Vagina (tissue), 2 donors: Measurements from ENCODE around the gene CHST2. TPM values are rescaled to one million over a fixed set of nuclear protein-coding genes. Genes with fewer than 3 reads are reported as not detected.

Source experiments
- DNase-seq, 2 donors: peaks; one replicate each; pipeline ENCODE4 v3.0.0-alpha.2; 2017; ENCODE audit errors: extremely low spot score in 2 of 2
- H3K27ac ChIP-seq: fragments of 200-600 bp; sonication (generic); one replicate; pipeline ENCODE4 v1.5.1; 2019
- H3K27me3 ChIP-seq: fragments of 200-600 bp; sonication (generic); one replicate; pipeline ENCODE4 v1.5.1; 2019
- H3K36me3 ChIP-seq, 2 donors: fragments of 200-600 bp; sonication (generic); one replicate each; pipeline ENCODE4 v1.5.1; 2017 to 2019
- H3K4me1 ChIP-seq: fragments of 200-600 bp; sonication (generic); one replicate; pipeline ENCODE4 v1.5.1; 2019
- H3K4me3 ChIP-seq, 2 donors: fragments of 200-600 bp; sonication (generic); 1 replicate in 1 of 2; 2 replicates in 1 of 2; pipeline ENCODE4 v1.5.1; 2016 to 2019
- H3K9me3 ChIP-seq: fragments of 200-600 bp; sonication (generic); one replicate; pipeline ENCODE4 v1.5.1; 2019
- POLR2A ChIP-seq, 2 donors: fragments of 450-650 bp; IDR thresholded peaks; one replicate each; pipeline ENCODE4 v1.6.1; 2017; ENCODE audit warnings: antibody characterized with exemption in 2 of 2, mild to moderate bottlenecking in 2 of 2, moderate library complexity in 2 of 2
- POLR2AphosphoS5 ChIP-seq, 2 donors: sonication (generic); formaldehyde crosslinking; IDR thresholded peaks; one replicate each; pipeline ENCODE4 v1.9.0; 2017; ENCODE audit warnings: antibody characterized with exemption in 2 of 2, mild to moderate bottlenecking in 2 of 2, low read depth in 1 of 2; ENCODE audit not compliant: insufficient read depth in 1 of 2
- intact Hi-C: fragments of 100-400 bp; cut with DNase I; formaldehyde crosslinking; loops from one replicate; pipeline ENCODE4 v1.15.1; 2023
- total RNA-seq: library from RNA; depleted of rRNA; stranded (reverse); fragments of >200 nt; gene quantifications from one replicate; pipeline ENCODE4 v1.2.3, GENCODE V29; 2016
- TF ChIP-seq, protein P1 (sequence below), 3 experiments: fragments of 450-650 bp in 2 of 3; fragments of 200-600 bp in 1 of 3; sonication (generic) in 1 of 3; IDR thresholded peaks; one replicate each; pipeline ENCODE4 v1.5.1; 2017 to 2019; ENCODE audit warnings: antibody characterized with exemption in 3 of 3, mild to moderate bottlenecking in 2 of 3, moderate library complexity in 2 of 3

The CHST2 gene
- total RNA-seq, 1 donor from 2014 or later: 12.5 TPM

DNA sequence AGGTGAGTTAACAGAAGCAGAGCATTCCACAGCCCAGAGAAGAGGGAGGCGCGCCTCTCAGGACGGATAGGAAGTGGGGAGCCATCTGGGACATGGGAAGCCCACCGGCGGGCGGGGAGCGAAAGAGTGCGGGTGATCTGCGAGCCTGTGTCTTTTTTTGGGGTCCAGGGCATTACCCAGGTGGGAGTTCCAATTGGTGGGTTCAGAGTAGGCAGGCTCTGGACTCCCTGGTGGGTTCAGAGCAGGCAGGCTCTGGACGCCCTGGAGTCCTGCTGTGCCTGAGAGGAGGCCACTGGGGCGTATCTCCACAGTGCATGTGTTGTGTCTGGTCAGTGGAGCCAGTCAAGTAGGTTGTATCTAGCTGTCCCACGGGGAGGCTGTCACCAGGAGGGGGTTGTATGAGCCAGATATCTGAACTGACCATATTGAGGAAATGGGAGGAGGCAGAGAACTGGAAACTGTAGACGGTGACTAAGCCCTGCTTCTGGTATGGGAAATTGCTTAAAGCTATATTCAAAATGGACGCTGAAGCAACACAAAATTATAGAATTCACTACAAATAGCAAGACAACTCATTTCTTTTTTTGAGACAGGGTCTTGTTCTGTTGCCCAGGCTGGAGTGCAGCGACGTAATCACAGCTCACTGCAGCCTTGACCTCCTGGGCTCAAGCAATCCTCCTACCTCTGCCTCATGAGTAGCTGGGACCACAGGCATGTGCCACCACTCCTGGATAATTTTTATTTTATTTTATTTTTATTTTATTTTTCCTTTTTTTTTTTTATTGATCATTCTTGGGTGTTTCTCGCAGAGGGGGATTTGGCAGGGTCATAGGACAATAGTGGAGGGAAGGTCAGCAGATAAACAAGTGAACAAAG, 34.5 kb upstream of the CHST2 start:
- Histone ChIP-seq H3K27me3 (no peaks in the 10 kb centered on the region), H3K9me3 (no peaks in the 10 kb centered on the region), H3K36me3 (no peaks in the 10 kb centered on the region), H3K27ac (no peak overlapping the region), H3K4me1 (no peaks in the 10 kb centered on the region), H3K4me3 (no peak overlapping the region)
- DNase-seq: no peak
- TF ChIP-seq, protein P1, sequence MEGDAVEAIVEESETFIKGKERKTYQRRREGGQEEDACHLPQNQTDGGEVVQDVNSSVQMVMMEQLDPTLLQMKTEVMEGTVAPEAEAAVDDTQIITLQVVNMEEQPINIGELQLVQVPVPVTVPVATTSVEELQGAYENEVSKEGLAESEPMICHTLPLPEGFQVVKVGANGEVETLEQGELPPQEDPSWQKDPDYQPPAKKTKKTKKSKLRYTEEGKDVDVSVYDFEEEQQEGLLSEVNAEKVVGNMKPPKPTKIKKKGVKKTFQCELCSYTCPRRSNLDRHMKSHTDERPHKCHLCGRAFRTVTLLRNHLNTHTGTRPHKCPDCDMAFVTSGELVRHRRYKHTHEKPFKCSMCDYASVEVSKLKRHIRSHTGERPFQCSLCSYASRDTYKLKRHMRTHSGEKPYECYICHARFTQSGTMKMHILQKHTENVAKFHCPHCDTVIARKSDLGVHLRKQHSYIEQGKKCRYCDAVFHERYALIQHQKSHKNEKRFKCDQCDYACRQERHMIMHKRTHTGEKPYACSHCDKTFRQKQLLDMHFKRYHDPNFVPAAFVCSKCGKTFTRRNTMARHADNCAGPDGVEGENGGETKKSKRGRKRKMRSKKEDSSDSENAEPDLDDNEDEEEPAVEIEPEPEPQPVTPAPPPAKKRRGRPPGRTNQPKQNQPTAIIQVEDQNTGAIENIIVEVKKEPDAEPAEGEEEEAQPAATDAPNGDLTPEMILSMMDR (IDR thresholded peaks at IDR 0.05): no peak
- TF ChIP-seq POLR2AphosphoS5 (IDR thresholded peaks at IDR 0.05; ENCODE audit: insufficient read depth in 1 of 2, low read depth in 1 of 2) (no peak), POLR2A (IDR thresholded peaks at IDR 0.05) (no peak)
- intact Hi-C loops: no loop called here

DNA sequence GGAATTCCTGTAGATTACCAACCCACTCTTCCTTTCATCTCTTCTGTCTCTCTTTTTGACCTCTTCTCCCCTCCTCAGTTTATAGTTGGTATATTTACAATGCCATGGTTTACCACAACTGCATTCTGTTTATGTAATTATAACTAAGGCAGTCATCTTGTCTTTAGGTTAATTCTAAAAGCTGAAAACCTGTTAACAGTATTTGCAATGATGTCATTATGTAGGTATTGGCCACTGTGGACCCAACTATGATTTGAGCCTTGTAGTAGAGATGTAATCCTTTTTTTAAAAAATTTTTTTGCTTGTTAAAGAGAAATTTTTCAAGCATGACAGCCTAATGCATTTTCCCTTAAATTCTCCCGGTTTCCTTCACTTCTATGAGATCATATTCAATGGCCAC, 30.7 kb upstream of the CHST2 start:
- Histone ChIP-seq H3K27ac (no peak overlapping the region), H3K9me3 (no peaks in the 10 kb centered on the region), H3K36me3 (no peaks in the 10 kb centered on the region), H3K27me3 (no peaks in the 10 kb centered on the region), H3K4me3 (no peak overlapping the region), H3K4me1 (no peaks in the 10 kb centered on the region)
- TF ChIP-seq, protein P1 (IDR thresholded peaks at IDR 0.05): no peak
- TF ChIP-seq POLR2AphosphoS5 (IDR thresholded peaks at IDR 0.05; ENCODE audit: insufficient read depth in 1 of 2, low read depth in 1 of 2): no peak
- no peak for TF ChIP-seq POLR2A (IDR thresholded peaks at IDR 0.05)
- intact Hi-C loops: no loop called here
- DNase-seq: no peak

DNA sequence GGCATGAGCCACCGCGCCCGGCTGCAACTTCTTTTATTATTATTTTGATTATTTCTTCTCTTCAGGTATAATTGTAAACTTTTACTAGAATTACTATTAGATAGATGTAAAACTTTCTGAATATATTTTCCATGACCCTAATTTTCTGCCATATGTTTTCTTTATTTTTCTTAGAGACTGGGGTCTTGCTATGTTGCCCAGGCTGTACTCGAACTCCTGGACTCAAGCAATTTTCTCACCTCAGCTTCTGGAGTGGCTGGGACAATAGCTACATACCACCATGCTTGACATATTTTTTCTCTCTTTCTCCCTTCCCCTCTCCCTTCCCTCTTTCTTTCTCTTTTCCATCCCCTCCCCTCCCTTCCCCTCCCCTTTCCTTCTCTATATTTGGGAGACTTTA, 29.6 kb upstream of the CHST2 start:
- H3K27me3 ChIP-seq: no peaks in the 10 kb centered on the region
- TF ChIP-seq POLR2A (IDR thresholded peaks at IDR 0.05) (no peak), POLR2AphosphoS5 (IDR thresholded peaks at IDR 0.05; ENCODE audit: insufficient read depth in 1 of 2, low read depth in 1 of 2) (no peak)
- TF ChIP-seq, protein P1 (IDR thresholded peaks at IDR 0.05): no peak
- H3K4me1 ChIP-seq: no peaks in the 10 kb centered on the region
- DNase-seq: no peak
- intact Hi-C loops: no loop called here
- H3K36me3 ChIP-seq: no peaks in the 10 kb centered on the region
- H3K9me3 ChIP-seq: no peaks in the 10 kb centered on the region
- H3K4me3 ChIP-seq: no peak overlapping the region
- no peak overlapping the region for H3K27ac ChIP-seq

DNA sequence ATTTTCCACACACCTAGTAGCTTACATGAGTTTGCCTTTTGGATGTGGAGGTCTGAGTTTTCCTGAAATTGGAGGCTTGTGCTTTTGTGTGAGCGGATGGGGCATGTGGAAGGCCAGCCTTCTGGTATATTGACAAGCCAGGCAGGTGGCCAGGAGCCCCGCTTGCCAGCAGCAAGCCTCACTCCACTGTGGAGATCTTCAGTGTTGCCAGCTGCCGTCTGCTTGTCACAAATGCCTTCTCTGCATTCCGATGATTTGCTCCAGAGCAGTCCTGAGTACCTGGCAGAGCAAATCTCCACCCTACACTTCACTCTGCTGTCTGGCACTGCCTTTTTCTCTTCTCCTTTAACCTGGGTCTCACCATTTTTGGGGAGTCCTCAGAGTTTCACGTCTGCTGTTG, 29.1 kb upstream of the CHST2 start:
- intact Hi-C loops: no loop called here

More for the DNA sequence above, 29.1 kb upstream of the CHST2 start:
- TF ChIP-seq POLR2AphosphoS5 (IDR thresholded peaks at IDR 0.05; ENCODE audit: insufficient read depth in 1 of 2, low read depth in 1 of 2): no peak
- no peak for TF ChIP-seq POLR2A (IDR thresholded peaks at IDR 0.05)
- TF ChIP-seq, protein P1 (IDR thresholded peaks at IDR 0.05): no peak
- no peak overlapping the region for H3K27ac ChIP-seq
- no peaks in the 10 kb centered on the region for H3K36me3 ChIP-seq
- H3K4me3 ChIP-seq: no peak overlapping the region
- no peaks in the 10 kb centered on the region for H3K27me3 ChIP-seq
- DNase-seq: no peak
- H3K4me1 ChIP-seq: no peaks in the 10 kb centered on the region
- no peaks in the 10 kb centered on the region for H3K9me3 ChIP-seq
